Measurements from ENCODE around the gene PTGR3. TPM values are rescaled to one million over a fixed set of nuclear protein-coding genes. Genes with fewer than 3 reads are reported as not detected.

Gene PTGR3
- total and polyA plus RNA-seq, 2 donors from 2014 or later, result 21.1 to 36.8 TPM

- no peak overlapping the region for H3K27ac ChIP-seq (ENCODE audit: low read depth in 2 of 2, low read length in 2 of 2)
- FAIRE-seq (no peak), DNase-seq (peak in 1 of 5 donors; percentile 8)
- H3K9me3 ChIP-seq (ENCODE audit: control insufficient read depth in 2 of 3, insufficient read depth in 1 of 3, low read length in 3 of 3), result no peaks in the 10 kb centered on the region
- H3K4me1 ChIP-seq (ENCODE audit: control insufficient read depth in 2 of 3, insufficient read depth in 2 of 3, low read depth in 1 of 3, low read length in 3 of 3), result no peaks in the 10 kb centered on the region
- H3K36me3 ChIP-seq (ENCODE audit: control insufficient read depth in 2 of 3, insufficient read depth in 3 of 3, low read length in 3 of 3), result no peaks in the 10 kb centered on the region
- H3K4me3 ChIP-seq (ENCODE audit: low read length in 3 of 3), result no peak overlapping the region
- no peaks in the 10 kb centered on the region for H3K27me3 ChIP-seq (ENCODE audit: control insufficient read depth, insufficient read depth, low read length)
- H3K9ac ChIP-seq (ENCODE audit: low read length in 3 of 3), result no peak overlapping the region
- intact Hi-C loops (cut with DNase I), result no loop called here
- no peak for TF ChIP-seq CTCF (IDR thresholded peaks at IDR 0.05; ENCODE audit: borderline replicate concordance, extremely low read depth, insufficient read depth)
These were observed 48.6 kb downstream of the PTGR3 start for GRCh38 chr18:75160364-75160763.

- FAIRE-seq (no peak), DNase-seq (no peak)
- H3K36me3 ChIP-seq (ENCODE audit: control insufficient read depth in 2 of 3, insufficient read depth in 3 of 3, low read length in 3 of 3), result no peaks in the 10 kb centered on the region
- no peak for TF ChIP-seq CTCF (IDR thresholded peaks at IDR 0.05; ENCODE audit: borderline replicate concordance, extremely low read depth, insufficient read depth)
- H3K27ac ChIP-seq (ENCODE audit: low read depth in 2 of 2, low read length in 2 of 2), result no peak overlapping the region
- H3K9me3 ChIP-seq (ENCODE audit: control insufficient read depth in 2 of 3, insufficient read depth in 1 of 3, low read length in 3 of 3), result no peaks in the 10 kb centered on the region
- no peaks in the 10 kb centered on the region for H3K4me1 ChIP-seq (ENCODE audit: control insufficient read depth in 2 of 3, insufficient read depth in 2 of 3, low read depth in 1 of 3, low read length in 3 of 3)
- no peak overlapping the region for H3K9ac ChIP-seq (ENCODE audit: low read length in 3 of 3)
- H3K27me3 ChIP-seq (ENCODE audit: control insufficient read depth, insufficient read depth, low read length), result no peaks in the 10 kb centered on the region
- intact Hi-C loops (cut with DNase I), result no loop called here
- no peak overlapping the region for H3K4me3 ChIP-seq (ENCODE audit: low read length in 3 of 3)
These were observed 49.1 kb downstream of the PTGR3 start for GRCh38 chr18:75159646-75160356.

GRCh38 chr18:75159238-75159518 lies 49.8 kb downstream of the PTGR3 start:
- no peak for DNase-seq
- Histone ChIP-seq H3K27me3 (ENCODE audit: control insufficient read depth, insufficient read depth, low read length) (no peaks in the 10 kb centered on the region), H3K36me3 (ENCODE audit: control insufficient read depth in 2 of 3, insufficient read depth in 3 of 3, low read length in 3 of 3) (no peaks in the 10 kb centered on the region), H3K9ac (ENCODE audit: low read length in 3 of 3) (no peak overlapping the region), H3K9me3 (ENCODE audit: control insufficient read depth in 2 of 3, insufficient read depth in 1 of 3, low read length in 3 of 3) (no peaks in the 10 kb centered on the region), H3K27ac (ENCODE audit: low read depth in 2 of 2, low read length in 2 of 2) (no peak overlapping the region), H3K4me3 (ENCODE audit: low read length in 3 of 3) (no peak overlapping the region), H3K4me1 (ENCODE audit: control insufficient read depth in 2 of 3, insufficient read depth in 2 of 3, low read depth in 1 of 3, low read length in 3 of 3) (no peaks in the 10 kb centered on the region)
- TF ChIP-seq CTCF (IDR thresholded peaks at IDR 0.05; ENCODE audit: borderline replicate concordance, extremely low read depth, insufficient read depth), result no peak
- FAIRE-seq, result no peak
- intact Hi-C loops (cut with DNase I), result no loop called here

Other genes with a start within 250 kb of the PTGR3 start
- gene TSHZ1, start 1.7 kb upstream of the PTGR3 start, total RNA-seq, result 31.3 TPM
- 7.0 TPM for gene TSHZ1, start 1.7 kb upstream of the PTGR3 start, polyA plus RNA-seq (ENCODE audit: insufficient read depth, low read depth, low replicate concordance)
- gene SMIM21, start 218.6 kb upstream of the PTGR3 start, total RNA-seq, result not detected
- gene SMIM21, start 218.6 kb upstream of the PTGR3 start, polyA plus RNA-seq (ENCODE audit: insufficient read depth, low read depth, low replicate concordance), result not detected

Measured in kidney (tissue), 14 donors.